ENCODE measurements around the gene YKT6.
"Not testable (repeated sequence)": the region's sequence is repeated elsewhere in the genome, so short reads cannot be mapped to it uniquely, and the experiment has no call there.

YKT6 gene

GRCh38 chr7:44200699-44201461, at the start of gene YKT6:
YKT6 (plus strand) TSS chr7:44200978; CDS start chr7:44201136, 158 bp downstream.
- peak; percentile 92 for DNase-seq (ENCODE audit: low spot score)

- DNase-seq (ENCODE audit: low spot score) = peak; percentile 57
These were observed 48.8 kb upstream of the YKT6 start for GRCh38 chr7:44151956-44152355.

- peak; percentile 40 for DNase-seq (ENCODE audit: low spot score)
These were observed 47.5 kb upstream of the YKT6 start for GRCh38 chr7:44152971-44153947.

- no peak for DNase-seq (ENCODE audit: low spot score)
These were observed 46.8 kb upstream of the YKT6 start for GRCh38 chr7:44153948-44154335.

- DNase-seq (ENCODE audit: low spot score) = no peak
These were observed 46.1 kb upstream of the YKT6 start for GRCh38 chr7:44154703-44155102.

GRCh38 chr7:44155191-44156185, 45.3 kb upstream of the YKT6 start:
- no peak for DNase-seq (ENCODE audit: low spot score)

GRCh38 chr7:44156453-44157010, 44.2 kb upstream of the YKT6 start:
- no peak for DNase-seq (ENCODE audit: low spot score)

GRCh38 chr7:44157116-44158080, 43.4 kb upstream of the YKT6 start:
- DNase-seq (ENCODE audit: low spot score) = no peak

GRCh38 chr7:44158096-44158872, 42.5 kb upstream of the YKT6 start:
- DNase-seq (ENCODE audit: low spot score) = no peak

- peak; percentile 55 for DNase-seq (ENCODE audit: low spot score)
These were observed 41.7 kb upstream of the YKT6 start for GRCh38 chr7:44158873-44159631.

GRCh38 chr7:44159824-44160630, 40.8 kb upstream of the YKT6 start:
- DNase-seq (ENCODE audit: low spot score) = no peak

GRCh38 chr7:44161371-44161770, 39.4 kb upstream of the YKT6 start:
- DNase-seq (ENCODE audit: low spot score) = no peak

GRCh38 chr7:44162179-44162578, 38.6 kb upstream of the YKT6 start:
- no peak for DNase-seq (ENCODE audit: low spot score)

GRCh38 chr7:44162785-44163395, 37.9 kb upstream of the YKT6 start:
- DNase-seq (ENCODE audit: low spot score) = no peak

GRCh38 chr7:44163591-44163990, 37.2 kb upstream of the YKT6 start:
- DNase-seq (ENCODE audit: low spot score) = no peak

- DNase-seq (ENCODE audit: low spot score) = no peak
These were observed 32.9 kb upstream of the YKT6 start for GRCh38 chr7:44167920-44168319.

GRCh38 chr7:44171901-44172300, 28.9 kb upstream of the YKT6 start:
- not testable (repeated sequence) for DNase-seq (ENCODE audit: low spot score)
